CD4-positive, alpha-beta T cell treated with Interleukin-4 for 4 hours (primary cell): ENCODE results near the gene COX7A1.

Experiments used
- DNase-seq: peaks from one replicate; pipeline ENCODE4 v3.0.0-alpha.2; 2020

The COX7A1 gene

DNA sequence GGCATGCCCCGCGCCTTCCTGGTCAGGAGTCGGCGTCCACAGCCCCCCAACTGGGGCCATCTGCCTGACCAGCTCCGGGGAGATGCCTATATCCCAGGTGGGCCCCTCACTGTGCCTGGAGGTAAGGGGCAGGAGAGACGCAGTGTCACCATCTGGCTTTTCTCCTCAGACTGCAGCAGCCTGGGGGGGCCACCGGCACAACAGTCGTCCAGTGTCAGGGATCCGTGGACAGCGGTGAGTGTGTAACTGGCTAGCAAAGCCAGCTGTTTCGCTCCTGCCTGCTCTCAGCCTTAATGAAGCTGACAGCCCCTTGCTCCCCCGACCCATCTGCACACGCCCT, 41.1 kb downstream of the COX7A1 start:
- DNase-seq: no peak

DNA sequence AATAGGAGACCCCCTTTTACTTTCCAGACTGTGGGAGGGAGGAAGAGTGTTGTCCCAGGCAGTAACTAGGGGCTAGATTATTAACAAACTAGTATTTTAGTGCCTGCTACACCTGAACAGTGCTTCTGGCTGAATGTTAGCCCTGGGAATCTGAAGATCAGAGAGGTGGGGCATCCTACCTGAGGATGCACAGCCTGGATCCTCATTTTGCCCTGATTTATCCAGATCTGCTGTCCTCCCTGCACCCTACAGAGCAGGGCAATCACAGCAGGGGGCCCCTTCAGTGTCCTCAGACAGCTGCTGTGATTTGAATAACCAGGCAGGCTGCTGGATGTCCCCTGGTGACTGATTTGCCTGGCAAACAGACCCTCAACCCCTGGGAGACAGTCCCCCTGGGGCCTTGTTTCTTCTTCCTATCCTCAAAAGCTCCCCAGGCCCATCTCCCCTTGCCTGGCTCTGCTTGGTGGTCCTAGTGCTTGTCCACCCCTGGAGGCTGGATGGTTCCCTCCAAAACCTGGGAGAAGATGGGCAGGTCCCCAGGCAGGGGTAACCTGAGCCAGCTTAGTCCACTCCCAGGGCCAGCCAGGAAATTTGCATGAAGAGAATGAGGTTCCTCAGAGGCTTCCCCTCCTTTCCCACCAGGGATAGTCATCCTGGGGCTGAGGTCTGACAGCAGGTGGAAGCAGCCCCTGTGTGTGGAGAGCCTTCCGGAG, 41.6 kb downstream of the COX7A1 start, which contains the start of gene OVOL3:
TSS of gene OVOL3 (plus strand) at position 657 of the 713 bp plus-strand sequence. CDS start 60 bp downstream, outside the sequence.
- DNase-seq: no peak

DNA sequence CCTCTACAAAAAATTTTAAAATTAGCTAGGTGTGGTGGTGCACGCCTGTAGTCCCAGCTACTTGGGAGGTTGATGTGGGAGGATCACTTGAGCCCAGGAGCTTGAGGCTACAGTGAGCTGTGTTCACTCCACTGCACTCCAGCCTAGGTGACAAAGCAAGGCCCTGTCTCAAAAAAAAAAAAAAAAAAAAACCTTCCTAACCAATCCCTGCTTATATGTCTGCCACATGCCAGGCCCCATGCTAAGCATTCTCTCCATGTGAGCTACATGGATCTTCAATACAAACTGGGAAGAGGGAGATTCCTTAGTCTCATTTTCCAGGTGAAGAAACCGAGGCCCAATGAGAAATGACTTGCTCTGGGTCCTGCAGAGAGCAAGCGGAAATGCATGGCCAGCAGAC, 43.6 kb downstream of the COX7A1 start:
- no peak for DNase-seq

DNA sequence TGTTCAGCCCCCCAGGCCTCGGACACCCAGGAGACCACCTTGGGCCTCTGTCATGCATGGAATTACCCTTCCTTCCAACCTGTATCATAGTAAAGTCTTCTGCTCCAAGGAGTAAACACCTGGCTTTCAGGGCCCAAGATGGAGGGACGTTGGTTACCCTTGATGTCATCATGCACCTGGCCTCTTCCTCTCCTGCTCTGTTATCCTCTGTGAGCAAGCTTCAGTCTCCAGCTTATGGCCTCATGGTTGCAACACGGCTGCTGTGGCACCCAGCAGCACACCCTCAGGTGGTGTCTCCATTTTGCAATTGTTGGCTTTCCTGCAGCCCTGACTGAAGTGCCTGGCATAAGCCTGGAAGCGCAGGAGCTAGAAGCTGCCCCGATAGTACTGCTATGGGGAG, 45.3 kb downstream of the COX7A1 start:
- no peak for DNase-seq

DNA sequence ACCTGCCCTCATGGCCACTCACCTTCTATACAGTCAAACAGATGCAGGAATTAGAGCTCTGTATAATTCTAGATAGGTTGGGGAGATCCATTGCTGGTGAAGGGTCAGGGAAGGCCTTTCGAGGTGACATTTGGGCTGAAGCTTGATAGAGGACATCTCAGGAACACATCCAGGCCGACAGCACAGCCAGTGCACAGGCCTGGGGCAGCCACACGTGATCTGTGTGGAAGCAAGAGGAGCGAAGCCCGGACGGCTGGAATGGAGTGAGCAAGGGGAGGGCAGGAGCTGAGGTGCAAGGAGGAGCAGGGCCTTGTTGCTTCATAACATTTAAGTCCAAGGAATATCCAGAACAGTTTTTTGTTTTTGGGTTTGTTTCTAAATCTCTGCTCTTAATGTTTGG, 45.8 kb downstream of the COX7A1 start:
- no peak for DNase-seq

DNA sequence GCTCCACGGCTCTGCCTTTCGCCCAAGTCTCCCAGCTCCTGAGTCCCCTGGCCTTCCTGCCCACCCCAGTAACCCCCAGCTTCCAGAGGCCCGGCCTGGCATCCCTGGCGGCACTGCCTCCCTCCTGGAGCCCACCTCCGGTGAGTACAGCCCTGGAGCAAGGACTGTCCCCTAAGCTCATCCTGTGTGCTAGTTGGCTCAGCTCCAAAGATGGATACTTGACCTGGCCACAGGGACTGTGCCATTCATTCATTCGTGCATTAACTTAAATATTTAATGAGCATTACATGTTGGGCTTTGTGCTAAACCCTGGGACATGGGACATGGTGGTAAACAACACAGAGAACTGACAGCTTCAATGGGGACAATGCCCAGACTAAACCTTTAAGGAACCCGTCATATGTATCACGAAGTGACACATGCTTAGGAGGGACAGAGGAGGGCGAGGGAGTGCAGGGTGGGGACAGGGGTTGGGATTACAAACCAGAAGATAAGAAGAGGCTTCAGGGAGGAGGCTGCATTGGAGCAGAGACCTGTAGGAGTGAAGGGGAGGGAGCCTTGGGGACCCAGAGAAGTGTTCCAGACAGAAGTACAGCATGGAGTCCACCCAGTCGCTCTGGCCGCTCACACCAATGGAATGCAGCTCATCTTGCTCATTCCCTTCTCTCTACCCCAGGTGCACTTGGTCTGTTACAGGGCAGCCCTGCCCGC, 48.2 kb downstream of the COX7A1 start:
- DNase-seq: no peak

DNA sequence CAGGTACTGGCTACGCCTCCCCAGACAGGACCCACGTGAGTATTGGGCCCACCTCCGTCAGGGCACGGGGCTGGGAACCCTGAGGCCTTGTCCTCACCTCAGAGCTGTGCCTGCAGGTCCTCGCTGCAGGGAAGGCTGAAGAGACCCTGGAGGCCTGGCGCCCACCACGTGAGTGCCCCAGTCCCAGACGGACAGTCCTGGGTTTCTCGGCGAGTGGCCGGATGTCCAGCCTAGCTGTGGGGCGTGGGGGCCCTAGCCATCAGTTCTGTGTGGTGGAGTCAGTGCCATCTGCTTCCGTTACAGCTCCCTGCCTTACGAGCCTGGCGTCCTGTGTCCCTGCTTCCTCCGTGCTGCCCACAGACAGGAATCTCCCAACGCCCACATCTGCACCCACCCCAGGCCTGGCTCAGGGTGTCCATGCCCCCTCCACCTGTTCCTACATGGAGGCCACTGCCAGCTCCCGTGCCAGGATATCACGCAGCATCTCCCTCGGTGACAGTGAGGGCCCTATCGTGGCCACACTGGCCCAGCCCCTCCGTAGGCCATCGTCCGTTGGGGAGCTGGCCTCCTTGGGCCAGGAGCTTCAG, 49.1 kb downstream of the COX7A1 start:
- DNase-seq: no peak

DNA sequence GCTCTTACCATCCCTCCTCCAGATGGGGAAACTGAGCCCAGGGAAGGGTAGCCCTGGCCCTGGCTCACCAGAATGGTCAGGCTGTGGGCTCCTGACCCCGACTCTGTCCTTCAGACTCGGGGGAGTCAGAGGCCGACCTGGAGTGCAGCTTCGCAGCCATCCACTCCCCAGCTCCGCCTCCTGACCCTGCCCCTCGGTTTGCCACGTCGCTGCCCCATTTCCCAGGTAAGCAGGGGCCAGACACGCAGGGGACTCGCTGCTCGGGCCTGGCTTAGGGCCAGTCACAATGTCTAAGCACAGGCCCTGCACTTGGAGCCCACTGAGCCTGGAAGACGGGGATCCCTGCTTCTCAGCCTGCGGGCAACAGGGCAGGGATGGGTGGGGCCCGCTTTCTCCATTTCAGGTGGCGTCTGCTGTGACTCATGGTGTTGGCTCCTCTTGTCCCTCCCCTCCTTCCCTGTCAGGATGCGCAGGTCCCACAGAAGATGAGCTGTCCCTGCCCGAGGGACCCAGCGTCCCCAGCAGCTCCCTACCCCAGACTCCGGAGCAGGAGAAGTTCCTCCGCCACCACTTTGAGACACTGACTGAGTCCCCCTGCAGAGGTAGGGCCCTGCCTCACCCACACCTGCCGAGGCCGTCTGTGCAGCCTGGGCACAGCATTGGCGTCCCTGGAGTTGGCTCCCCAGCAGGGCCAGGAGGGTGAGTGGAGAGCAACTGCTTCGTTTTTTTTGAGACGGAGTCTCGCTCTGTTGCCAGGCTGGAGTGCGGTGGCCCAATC, 50.5 kb downstream of the COX7A1 start:
- DNase-seq: no peak
